ENCODE results near the gene ZMAT5.

The ZMAT5 gene

DNA sequence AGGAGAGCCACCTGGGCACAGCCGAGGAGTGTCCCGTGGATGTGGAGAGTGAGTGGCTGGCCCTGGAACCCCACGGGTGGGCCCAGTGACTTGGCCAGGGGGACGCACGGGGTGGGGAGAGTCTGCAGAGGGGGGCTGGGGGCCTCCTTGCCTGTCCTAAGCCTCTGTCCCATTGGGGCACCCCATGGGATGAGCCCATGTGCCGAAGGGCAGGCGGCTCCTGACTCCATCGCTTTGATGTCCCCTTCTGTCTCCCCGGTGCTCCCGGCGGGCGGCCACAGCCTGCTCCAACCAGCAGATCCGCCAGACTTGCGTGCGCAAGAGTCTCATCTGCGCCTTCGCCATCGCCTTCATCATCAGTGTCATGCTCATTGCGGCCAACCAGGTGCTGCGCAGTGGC, 37.6 kb downstream of the ZMAT5 start:
- DNase-seq (ENCODE audit: low spot score), result no peak

DNA sequence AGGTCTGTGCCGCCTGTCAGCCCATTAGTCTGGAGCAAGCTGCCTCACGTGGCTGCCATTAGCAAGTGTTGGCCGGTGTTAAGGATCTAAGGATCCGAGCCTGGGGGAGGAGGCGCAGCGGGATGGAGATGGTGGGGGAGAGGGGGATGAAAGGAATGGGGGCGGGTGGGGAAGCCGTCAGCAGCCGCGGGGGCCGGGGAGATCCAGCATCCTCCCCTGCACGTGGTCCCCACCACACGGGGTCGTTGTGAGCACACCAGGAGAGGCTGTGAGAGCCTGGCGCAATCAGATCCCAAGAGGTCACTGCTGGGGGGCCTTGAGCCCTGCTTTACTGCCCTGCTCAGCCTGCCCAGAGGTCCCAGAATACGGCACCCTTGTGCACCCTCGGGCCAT, 39.7 kb downstream of the ZMAT5 start:
- peak; percentile 84 for DNase-seq (ENCODE audit: low spot score)

DNA sequence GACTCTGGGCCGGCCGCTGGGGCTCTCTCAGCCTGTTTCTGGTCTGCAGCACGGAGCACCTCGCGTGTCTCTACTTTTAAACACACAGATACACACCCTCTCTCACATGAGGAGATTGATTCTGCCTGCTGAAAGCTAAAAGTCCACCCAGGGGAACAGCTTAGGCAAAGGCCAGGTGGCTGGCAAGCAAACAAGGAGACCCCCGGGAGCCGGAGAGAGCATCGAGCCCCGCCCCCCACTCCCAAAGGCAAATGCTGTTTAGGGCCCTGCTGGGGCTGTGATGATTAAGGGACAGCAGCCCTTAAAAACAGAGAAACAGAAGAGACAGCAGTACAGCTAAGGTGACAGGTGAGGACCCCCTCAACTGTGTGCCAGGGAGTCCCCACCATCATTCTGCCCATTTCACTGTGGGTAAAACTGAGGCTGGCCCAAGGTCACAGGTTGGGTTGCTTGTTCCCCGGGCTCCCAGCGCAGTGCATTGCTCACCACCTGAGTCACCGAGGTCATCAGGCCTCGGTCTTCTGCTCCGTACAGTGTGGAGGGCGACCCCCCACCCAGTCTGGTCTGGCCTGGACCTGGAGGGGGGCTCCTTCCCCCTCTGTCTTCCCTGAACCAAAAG, 40.2 kb downstream of the ZMAT5 start:
- no peak for DNase-seq (ENCODE audit: low spot score)

DNA sequence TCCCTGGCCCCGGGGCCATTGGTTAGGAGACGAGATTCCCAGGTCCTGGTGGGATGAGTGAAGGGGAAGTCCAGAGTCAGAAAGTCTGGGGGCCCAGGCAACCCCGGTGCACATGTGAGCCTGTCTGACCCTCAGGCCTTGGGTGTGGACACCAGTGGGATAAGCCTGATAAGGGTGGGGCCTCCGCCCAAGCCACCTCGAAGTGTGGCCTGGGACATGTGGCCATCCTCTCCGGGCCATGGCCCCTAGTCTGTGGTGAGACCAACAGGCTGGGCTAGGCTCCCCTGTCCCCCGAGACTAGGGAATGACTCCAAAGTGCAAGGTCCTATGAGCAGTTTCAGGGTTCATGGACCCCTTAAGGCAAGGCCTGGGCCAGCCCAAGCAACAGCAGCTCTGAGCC, 40.7 kb downstream of the ZMAT5 start:
- DNase-seq (ENCODE audit: low spot score), result no peak

DNA sequence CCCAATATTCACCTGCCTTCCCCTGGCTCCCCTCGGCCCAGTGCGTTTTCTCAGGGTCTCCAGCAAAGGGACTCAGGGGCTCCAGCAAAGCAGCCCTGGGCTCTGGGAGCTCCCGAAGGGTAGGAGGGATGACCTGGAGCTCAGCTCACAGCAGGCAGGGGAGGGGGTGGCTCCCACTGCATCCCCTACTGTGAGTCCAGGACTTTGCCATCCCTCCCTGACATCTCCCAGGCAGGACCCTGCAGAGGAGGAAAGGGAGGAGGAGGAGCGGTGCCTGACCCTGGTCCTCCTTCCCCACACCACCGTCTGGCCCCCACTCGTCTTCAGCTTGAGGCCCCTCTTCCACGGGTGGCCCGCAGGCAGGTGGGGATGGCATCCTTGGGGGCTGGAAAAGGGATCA, 42.0 kb downstream of the ZMAT5 start:
- DNase-seq (ENCODE audit: low spot score), result no peak

DNA sequence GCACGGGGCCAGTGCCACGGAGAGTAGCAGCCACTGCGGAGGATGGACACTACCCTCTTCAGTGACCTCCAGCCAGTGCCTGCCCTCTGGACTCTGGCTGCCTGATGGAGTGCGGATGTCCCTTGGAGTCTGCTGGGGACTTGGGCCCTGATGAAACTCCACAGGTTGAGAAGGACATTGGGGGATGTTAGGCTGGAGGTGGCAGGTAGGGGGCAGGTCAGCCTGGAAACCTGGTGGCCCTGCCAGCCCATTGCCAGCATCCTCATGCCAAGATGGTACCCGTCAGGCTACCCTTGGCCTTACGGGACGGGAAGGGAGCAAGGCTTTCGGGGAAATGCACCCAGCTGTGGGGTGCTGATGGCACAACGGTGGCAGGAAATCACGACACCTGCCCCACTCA, 43.0 kb downstream of the ZMAT5 start:
- DNase-seq (ENCODE audit: low spot score), result no peak

DNA sequence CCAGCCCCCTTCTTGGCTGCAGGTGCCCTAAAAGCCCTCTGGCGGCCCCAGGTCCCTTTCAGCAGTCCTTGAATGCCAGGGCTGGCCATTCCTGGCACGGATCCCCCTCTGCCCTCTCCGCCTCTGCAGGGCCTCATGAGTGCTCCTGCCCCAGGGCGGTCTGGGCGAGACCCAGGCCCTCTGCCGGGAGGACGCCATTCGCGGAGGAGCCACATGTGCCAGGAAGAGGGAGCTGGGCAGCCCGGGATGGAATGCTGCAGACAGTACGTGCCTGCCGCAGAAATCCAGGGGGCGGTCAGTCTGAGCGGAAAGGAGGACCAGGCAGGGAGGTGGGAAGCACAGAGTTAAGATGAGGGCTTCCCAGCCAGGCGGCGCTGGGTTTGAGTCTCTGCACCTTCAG, 44.2 kb downstream of the ZMAT5 start:
- no peak for DNase-seq (ENCODE audit: low spot score)

DNA sequence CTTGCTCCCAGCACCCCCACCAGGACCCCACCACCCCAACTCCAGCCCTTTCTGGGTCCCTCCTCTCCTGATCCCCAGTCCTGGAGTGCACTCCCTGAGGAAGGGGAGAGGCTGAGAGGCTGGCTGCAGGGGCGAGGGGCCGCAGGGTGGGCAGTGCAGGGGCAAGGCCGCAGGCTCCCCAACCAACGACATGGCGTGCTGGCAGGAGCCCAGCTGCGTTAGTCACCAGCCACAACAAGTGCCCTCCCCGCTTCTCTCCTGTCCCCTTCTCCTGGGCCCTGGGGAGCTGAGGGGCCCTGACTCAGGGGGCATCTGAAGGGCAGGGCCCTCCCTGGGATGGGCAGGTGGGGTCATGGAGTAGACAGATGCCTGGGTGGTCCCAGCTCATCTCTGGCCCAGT, 44.7 kb downstream of the ZMAT5 start:
- no peak for DNase-seq (ENCODE audit: low spot score)

DNA sequence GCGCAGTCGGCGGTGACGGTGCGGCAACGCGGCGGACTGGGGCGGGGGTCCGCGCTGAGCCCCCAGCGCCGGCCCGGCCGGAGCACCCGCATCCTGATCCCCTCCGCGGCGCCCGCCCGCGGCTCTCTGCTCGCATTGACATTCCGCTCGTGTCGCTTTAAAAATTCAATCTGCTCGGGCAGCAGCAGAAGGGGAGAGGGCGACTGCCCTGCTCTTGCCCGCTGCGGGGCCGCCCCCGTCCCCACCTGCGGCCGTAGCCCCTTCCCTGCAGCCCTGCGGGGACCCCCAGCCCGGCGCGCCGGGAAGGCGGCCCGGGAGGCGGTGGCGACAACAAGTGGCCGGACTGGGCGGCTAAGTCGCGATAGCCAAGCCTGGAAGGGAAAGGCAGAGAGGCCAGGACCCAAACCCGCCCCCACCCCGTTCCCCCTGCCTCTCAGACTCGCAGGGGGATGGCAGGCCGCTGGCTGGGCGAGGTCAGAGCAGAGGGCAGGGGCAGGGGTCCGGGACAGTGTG, 45.9 kb downstream of the ZMAT5 start:
- DNase-seq (ENCODE audit: low spot score), result no peak

DNA sequence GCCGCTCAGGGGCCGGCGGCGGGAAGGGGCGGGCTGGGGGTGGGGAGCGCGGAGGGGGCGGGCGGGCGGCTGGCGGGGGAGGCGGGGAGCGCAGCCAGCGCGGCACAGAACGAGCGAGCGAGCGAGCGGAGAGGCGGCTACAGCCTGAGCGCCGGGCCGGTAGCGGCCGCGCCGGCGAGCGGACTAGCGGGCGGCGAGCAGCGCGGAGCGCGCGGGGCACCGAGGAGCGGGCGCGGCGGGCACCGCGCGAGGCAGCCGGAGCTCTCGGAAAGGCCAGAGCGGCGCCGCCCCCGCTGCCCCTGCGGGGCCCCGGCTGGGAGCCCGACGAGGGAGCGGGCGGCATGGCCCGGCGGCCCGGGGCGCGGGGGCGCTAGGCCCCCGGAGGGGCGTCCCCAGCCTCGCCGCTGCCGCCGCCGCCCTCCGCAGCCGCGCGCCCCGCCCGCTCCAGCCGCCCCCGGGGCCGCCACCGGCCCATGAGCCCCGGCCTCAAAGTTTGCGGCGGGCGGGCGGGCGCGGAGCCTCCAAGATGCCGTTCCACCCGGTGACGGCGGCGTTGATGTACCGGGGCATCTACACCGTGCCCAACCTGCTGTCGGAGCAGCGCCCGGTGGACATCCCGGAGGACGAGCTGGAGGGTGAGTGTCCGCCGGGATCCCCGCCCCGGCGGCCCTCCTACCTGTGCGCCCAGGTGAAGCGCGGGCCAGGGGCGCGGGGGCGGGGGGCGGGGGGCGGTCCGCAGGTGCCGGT, 46.7 kb downstream of the ZMAT5 start, which contains the start of gene CABP7:
CABP7 (plus strand) TSS at position 105 of the 747 bp plus-strand sequence; CDS start at position 527, 422 bp downstream.
- no peak for DNase-seq (ENCODE audit: low spot score)

DNA sequence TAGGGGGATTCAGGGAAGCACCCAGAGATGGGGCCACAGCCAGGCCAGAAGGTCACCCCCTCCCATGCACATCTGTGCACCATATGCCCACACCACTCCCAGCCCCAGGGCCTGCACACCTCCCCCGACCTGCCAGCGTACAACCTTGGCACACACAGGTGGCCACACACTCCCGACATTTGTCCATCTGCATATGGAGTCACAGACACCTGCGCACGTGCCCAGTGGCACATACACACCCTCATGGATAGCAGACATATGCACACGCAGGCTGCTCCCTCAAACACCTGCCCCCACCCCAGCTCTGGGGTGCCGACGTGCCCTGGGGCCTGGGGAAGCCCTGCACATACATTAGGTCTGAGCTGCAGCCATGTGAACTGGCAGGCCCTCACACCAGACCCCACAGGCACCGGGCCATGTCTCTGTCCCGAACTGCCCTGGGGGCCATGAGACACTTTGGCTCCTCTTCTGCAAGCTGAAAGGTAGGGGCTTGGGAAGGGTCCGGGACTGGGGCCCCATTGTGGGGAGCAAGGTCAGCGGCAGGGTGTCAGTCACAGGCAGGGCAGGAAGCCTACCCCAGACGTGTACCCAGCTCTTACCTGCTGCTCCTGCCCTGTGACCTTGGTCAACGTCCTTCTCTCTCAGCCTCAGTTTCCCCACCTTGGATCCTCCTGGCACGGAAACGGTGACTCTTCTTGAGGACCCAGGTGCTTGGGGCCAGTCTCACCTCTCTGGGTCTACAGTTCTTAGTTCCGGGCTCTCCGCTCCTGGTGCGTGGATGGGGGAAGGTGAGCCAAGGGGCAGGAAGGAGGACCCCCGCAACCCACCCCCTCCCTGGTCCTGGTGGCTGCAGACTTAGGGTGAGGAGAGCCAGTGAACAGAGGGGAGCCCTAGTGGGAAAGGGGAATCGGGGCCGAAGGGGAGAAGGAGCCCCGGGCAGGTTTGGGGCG, 47.6 kb downstream of the ZMAT5 start:
- DNase-seq (ENCODE audit: low spot score), result no peak

DNA sequence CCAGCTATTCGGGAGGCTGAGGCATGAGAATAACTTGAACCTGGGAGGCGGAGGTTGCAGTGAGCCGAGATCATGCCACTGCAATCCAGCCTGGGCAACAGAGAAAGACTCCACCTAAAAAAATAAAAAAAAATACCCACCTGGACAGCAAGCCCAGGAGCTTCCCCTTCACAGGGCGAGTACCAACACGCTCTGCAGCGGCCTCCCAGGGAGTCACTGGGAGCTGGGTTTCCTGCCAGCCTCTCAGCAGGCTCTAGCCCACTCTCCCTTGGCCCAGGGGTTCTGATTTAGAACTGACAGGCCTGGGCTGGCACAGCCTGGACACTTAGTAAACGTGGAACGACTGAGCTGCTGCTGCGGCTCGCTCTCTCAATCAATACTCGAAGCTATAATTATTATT, 49.0 kb downstream of the ZMAT5 start:
- DNase-seq (ENCODE audit: low spot score), result no peak

DNA sequence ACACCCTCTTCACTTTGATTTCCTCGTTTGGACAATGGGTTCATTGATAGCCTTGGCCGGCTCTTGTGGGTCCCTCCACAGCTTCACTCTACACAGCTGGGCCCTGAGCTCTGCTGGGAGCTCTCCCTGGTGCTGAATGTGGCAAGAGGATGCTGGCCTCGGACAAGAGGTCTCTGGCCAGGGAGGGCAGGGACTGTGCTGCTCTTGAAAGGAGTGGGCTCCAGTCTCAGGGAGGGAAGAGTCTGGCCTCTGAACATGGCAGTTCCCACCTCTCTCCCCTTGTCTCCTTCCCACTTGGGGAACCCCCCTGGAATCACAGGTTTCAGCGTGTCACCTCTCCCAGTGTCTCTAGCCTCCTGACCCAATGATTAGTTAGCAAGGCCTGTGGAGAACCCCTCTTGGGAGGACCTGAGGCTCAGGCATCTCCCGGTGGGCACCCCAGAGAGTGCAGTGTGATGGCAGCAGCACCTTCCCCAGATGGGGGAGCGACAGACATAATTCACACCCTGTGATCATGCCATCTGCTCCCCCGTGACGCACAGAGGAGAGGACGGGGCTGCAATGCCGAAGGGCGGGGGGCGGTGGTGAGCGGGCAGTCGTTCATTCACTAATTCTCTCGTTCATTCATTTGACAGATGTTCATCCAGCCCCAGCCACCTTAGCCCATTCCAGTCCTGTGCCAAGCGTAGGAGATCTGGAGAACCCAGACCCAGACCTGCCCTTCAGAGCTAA, 49.8 kb downstream of the ZMAT5 start:
- peak; percentile 86 for DNase-seq (ENCODE audit: low spot score)

DNA sequence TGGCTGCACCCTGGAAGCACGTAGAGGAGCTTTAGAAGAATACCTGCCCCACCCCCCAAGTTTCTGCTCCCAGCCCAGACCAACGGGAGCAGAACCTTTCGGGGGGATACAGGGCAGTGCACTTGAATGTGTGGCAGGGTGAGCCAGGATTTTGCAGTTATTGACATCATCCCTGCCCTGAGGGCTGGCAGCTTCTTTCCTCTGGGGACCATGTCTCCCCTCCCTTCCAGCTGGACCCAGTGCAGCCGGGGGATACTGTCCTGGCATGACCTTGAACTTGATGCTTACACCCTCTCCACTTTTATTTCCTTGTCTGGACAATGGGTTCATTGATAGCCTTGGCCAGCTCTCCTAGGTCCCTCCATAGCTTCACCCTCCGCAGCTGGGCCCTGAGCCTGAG, 51.1 kb downstream of the ZMAT5 start:
- DNase-seq (ENCODE audit: low spot score), result no peak

DNA sequence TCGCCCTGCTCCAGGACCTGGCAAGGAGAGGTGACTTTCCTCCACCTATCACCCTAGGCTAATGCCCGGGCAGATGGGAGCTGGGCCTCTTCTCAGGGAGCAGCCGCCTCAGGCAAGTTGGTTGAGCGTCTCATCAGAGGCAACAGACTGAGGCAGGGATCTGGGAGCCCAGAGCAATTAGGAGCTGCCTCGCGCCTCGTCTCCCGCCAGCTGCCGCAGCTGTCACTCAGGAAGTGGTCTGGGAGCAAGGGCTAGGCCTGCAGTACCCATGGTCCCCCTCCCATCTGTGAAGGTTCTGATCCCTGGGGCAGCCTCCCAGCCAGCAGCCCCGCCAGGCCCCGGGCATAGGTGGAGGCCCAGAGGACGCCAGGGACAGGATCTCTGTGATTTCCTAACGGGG, 51.6 kb downstream of the ZMAT5 start:
- no peak for DNase-seq (ENCODE audit: low spot score)

DNA sequence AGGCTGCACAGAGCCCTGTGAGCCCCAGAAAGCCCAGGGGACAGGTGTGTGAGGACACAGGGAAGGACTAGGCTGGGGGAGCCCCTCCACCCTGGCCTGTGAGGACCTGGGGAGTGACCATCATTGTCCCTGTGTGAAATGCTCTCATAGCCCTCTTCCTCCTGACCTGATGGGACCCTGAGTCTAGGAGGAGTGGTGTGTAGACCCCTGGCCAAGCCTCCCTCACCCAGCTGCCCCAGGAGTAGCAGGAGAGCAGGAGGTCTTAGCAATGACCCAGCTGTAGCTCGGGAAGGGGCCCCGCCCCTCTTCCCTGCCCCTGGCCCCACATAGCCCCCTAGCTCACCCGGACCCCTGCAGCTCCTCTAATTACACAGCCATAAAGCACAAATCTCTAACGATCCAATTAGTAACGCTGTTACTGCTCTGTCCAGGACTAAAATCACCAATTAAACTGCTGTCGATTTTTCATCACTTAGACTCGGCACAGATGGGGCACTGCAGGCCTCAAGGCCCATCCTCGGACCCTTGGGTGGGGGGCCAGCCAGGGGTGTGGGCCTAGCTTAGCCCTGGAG, 53.6 kb downstream of the ZMAT5 start:
- no peak for DNase-seq (ENCODE audit: low spot score)

DNA sequence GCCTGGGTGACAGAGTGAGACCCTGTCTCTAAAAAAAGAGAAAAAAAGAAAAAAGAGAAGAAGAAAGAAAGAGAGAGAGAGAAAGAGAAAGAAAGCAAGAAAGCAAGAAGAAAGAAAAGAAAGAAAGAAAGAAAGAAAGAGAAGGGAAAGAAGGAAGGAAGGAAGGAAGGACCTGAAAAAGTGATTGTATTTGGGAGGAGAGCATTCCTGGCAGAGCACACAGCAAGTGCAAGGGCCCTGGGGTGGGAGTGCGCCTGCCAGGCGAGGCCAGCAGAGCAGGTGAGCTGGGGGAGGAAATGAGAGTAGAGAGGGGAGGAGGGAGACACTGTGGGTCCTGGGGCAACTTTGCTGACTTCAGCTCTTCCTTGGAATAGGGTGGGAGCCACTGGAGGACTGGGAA, 54.7 kb downstream of the ZMAT5 start:
- no peak for DNase-seq (ENCODE audit: low spot score)

DNA sequence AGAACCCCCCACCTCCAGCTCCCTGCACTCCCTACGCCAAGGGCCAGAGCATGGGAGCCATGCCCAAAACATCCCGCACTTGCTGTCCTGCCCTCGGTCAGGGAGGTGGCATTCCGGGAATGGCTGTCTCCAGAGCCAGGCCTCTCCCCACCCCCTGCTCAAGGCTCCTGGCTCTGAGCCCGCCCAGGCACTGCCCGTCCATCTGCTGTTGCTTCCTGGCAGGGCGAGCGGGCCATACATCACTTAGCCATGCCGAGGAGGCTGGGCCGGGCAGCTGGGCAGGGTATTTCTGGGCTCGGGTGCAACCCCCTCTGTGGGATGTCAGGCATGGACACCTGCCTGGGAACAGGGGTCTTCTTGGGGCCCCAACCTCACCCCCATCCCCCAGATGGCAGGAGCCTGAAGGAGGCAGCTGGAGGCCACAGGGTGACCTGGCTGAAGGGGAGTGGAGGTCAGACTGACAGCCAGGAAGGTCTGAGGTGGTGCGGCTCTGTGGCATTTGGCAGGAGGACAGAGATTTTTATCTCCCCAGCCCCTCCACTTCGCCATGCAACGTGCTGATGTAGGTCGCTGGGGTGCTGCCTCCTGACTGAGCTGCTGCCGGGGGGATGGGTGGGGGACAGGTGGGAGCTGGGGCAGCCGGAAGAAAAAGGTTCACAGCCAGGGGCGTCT, 55.7 kb downstream of the ZMAT5 start:
- no peak for DNase-seq (ENCODE audit: low spot score)

DNA sequence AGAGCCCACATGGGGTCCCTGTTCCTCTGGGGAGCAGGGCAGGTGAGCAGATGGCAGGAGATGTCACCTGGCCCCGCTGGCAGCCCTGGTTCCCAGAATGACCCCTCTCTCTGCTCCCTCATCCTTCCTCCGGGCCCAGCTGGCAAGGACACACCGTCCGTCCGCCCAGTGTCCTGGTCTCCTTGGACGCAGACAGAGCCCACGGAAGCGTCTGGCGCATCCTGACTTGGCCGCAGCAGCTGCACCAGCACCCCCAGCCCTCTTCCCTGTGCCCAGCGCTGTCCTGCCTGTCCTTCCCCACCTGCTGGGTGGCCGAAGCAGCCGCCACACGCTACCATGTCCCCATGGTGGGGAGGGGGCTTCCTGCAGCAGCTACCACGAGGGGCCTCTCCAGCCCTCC, 56.6 kb downstream of the ZMAT5 start:
- no peak for DNase-seq (ENCODE audit: low spot score)

DNA sequence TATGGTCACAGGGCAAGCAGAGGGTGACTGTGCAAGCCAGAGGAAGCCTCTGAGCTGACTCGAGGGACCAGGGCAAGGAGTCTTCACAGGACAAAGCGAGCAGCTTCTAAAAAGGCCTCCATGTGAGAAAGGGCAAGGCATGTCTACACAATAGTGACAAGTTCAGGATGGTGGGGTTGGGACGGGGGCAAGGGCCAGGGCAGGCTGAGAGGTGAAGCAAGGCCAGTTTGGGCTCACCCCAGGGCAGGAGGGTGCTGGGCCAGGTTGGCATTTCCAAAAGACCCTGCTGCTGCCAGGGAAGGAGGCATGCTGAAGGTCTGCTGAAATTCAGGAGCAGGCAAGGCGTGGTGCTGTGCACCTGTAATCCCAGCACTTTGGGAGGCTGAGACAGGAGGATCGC, 59.3 kb downstream of the ZMAT5 start:
- DNase-seq (ENCODE audit: low spot score), result no peak

DNA sequence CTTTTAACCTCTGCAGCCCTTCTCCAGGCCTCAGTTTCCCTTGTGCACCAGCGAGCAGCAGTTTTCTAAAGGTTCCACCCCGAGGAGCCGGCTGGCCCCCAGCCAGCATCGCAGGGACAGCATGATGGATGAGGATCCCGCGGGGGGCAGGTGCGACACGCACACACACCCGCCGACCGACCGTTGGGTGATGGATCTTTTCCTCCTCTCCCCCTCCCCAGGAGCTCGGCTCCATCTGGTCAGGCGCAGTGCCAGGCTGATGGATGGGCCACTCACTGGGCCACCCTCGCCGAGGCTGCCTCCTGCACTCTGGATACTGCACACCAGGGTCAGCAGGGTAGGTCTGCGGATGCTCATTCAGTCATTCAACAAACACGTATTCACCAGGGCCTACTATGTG, 59.8 kb downstream of the ZMAT5 start:
- no peak for DNase-seq (ENCODE audit: low spot score)

All from HuH-7.5 (cell line).